Common myeloid progenitor, CD34-positive (primary cell): ENCODE data around the gene IMPDH2.
A peak's percentile ranks its signal among the peaks of the same experiment; 100 is the strongest.

Experiments
- CTCF ChIA-PET: fragments of 350-600 bp; sonication (Branson Sonifier 250); formaldehyde crosslinking; loops from one replicate; lab custom pipeline; 2021; ENCODE audit warnings: antibody characterized with exemption; lab: Charles Lee
- POLR2A ChIA-PET: fragments of 350-600 bp; sonication (Branson Sonifier 250); formaldehyde crosslinking; loops from one replicate; lab custom pipeline; 2021; ENCODE audit warnings: antibody characterized with exemption; lab: Charles Lee
- DNase-seq, 3 donors: peaks; one replicate each; pipeline versions ENCODE4 v3.0.0 to v3.0.0-alpha.2; 2013
- H3K27ac ChIP-seq, 2 experiments: 1 replicate in 1 of 2; 2 replicates in 1 of 2; pipeline ENCODE4 v1.7.0; 2013; ENCODE audit warnings: inconsistent platforms in 2 of 2, low read length in 2 of 2, mild to moderate bottlenecking in 2 of 2, low read depth in 1 of 2, moderate library complexity in 1 of 2; ENCODE audit not compliant: severe bottlenecking in 2 of 2, insufficient read depth in 1 of 2, poor library complexity in 1 of 2
- H3K27me3 ChIP-seq, 5 experiments: replicated peaks in 2 of 5; 1 replicate in 3 of 5; 2 replicates in 2 of 5; pipeline versions ENCODE4 v1.6.1 to v1.7.0; 2013; ENCODE audit warnings: low read length in 4 of 5, mild to moderate bottlenecking in 2 of 5, moderate library complexity in 2 of 5, inconsistent platforms in 1 of 5; ENCODE audit not compliant: insufficient read depth in 5 of 5, control insufficient read depth in 4 of 5
- H3K36me3 ChIP-seq, 4 experiments: 1 replicate in 2 of 4; 2 replicates in 2 of 4; pipeline versions ENCODE4 v1.6.1 to v1.7.0; 2013; ENCODE audit warnings: low read length in 3 of 4, control low read depth in 1 of 4, mild to moderate bottlenecking in 1 of 4; ENCODE audit not compliant: control insufficient read depth in 4 of 4, insufficient read depth in 4 of 4
- H3K4me1 ChIP-seq, 4 experiments: 1 replicate in 3 of 4; 2 replicates in 1 of 4; pipeline versions ENCODE4 v1.6.1 to v1.7.1; 2013; ENCODE audit warnings: low read length in 3 of 4, mild to moderate bottlenecking in 3 of 4, control low read depth in 1 of 4, inconsistent platforms in 1 of 4, moderate library complexity in 1 of 4; ENCODE audit not compliant: control insufficient read depth in 4 of 4, insufficient read depth in 4 of 4; ENCODE audit errors: control extremely low read depth in 1 of 4
- H3K4me3 ChIP-seq, 7 experiments: 1 replicate in 4 of 7; 2 replicates in 3 of 7; pipeline versions ENCODE4 v1.5.1 to v1.7.0; 2013; ENCODE audit warnings: mild to moderate bottlenecking in 7 of 7, low read length in 6 of 7, moderate library complexity in 6 of 7, inconsistent platforms in 2 of 7, low read depth in 2 of 7, control low read depth in 1 of 7; ENCODE audit not compliant: insufficient read depth in 4 of 7, control insufficient read depth in 1 of 7; ENCODE audit errors: extremely low read depth in 1 of 7
- H3K9me3 ChIP-seq, 5 experiments: 1 replicate in 4 of 5; 2 replicates in 1 of 5; pipeline versions ENCODE4 v1.6.1 to v1.7.1; 2013; ENCODE audit warnings: low read length in 4 of 5, mild to moderate bottlenecking in 2 of 5, inconsistent platforms in 1 of 5, low read depth in 1 of 5, moderate library complexity in 1 of 5; ENCODE audit not compliant: control insufficient read depth in 4 of 5, insufficient read depth in 2 of 5; ENCODE audit errors: control extremely low read depth in 1 of 5
- WGBS: methylation state at CpG from one replicate; pipeline ENCODE4 v1.1.5; 2013; ENCODE audit not compliant: insufficient coverage; 5-methylcytosine and 5-hydroxymethylcytosine counted together

IMPDH2 gene

GRCh38 chr3:48989126-48989795 is 39.9 kb downstream of the IMPDH2 start:
- WGBS = 5% methylated on average over 20 of the region's 21 CpGs
- Histone ChIP-seq H3K9me3 (no peaks in the 10 kb centered on the region), H3K4me1 (peaks cover 0 to 47% (median 35%) of the 10 kb centered on the region in 4 experiments), H3K4me3 (peak overlapping the region; percentile 59 to 95 (median 87)), H3K36me3 (peaks cover 0 to 22% (median 16%) of the 10 kb centered on the region in 4 experiments), H3K27me3 (no peaks in the 10 kb centered on the region), H3K27ac (peak overlapping the region; percentile 80 to 86)
- POLR2A ChIA-PET = interaction anchor here (0.5 to 7.2 kb wide), 11 partner anchors 11 to 400 kb away, joined by 3 to 69 read pairs (median 4); partner anchors contain the start of genes ARIH2, DALRD3, IMPDH2 and NDUFAF3
- DNase-seq = peak in 1 of 3 donors; percentile 19
- CTCF ChIA-PET = interaction anchor here (1.0 to 16.2 kb wide), 10 partner anchors 14 to 461 kb away, joined by 3 to 386 read pairs (median 6); partner anchors contain the start of genes DALRD3, NDUFAF3, QRICH1 and WDR6

- WGBS = 86% methylated on average over 4 of the region's 7 CpGs
- peak in 2 of 3 donors; percentile 30 to 61 for DNase-seq
- Histone ChIP-seq H3K27ac (no peak overlapping the region), H3K9me3 (no peaks in the 10 kb centered on the region), H3K27me3 (no peaks in the 10 kb centered on the region), H3K4me1 (peaks cover 0 to 30% (median 16%) of the 10 kb centered on the region in 4 experiments), H3K4me3 (no peak overlapping the region), H3K36me3 (peaks cover 7 to 52% (median 33%) of the 10 kb centered on the region in 4 experiments)
- ChIA-PET POLR2A (interaction anchor here (1.3 kb wide), 3 partner anchors 27 to 36 kb away, joined by 3 to 6 read pairs (median 3); partner anchors contain the start of gene NDUFAF3), CTCF (interaction anchor here (0.9 to 16.2 kb wide), 6 partner anchors 21 to 114 kb away, joined by 3 to 386 read pairs (median 4); partner anchors contain the start of genes DALRD3, IMPDH2, NDUFAF3 and WDR6)
Measured at GRCh38 chr3:48985831-48986376, 43.3 kb downstream of the IMPDH2 start.

- DNase-seq = no peak
- Histone ChIP-seq H3K4me1 (peaks cover 0 to 21% (median 9%) of the 10 kb centered on the region in 4 experiments), H3K9me3 (no peaks in the 10 kb centered on the region), H3K27ac (peak overlapping the region in 1 of 2 experiments; percentile 34), H3K4me3 (no peak overlapping the region), H3K36me3 (peaks cover 11 to 63% (median 40%) of the 10 kb centered on the region in 4 experiments), H3K27me3 (no peaks in the 10 kb centered on the region)
- ChIA-PET CTCF (interaction anchor here (0.9 to 16.2 kb wide), 5 partner anchors 10 to 115 kb away, joined by 3 to 386 read pairs (median 5); partner anchors contain the start of genes DALRD3 and WDR6), POLR2A (no interaction called here)
Measured at GRCh38 chr3:48984663-48985062, 44.5 kb downstream of the IMPDH2 start.

- no peak for DNase-seq
- CTCF ChIA-PET = interaction anchor here (1.5 to 16.2 kb wide), 2 partner anchors 25 to 26 kb away, joined by 3 to 386 read pairs; partner anchors contain the start of genes DALRD3 and WDR6
- Histone ChIP-seq H3K27me3 (no peaks in the 10 kb centered on the region), H3K9me3 (no peaks in the 10 kb centered on the region), H3K27ac (no peak overlapping the region), H3K4me1 (peaks cover 0 to 12% (median under 1%) of the 10 kb centered on the region in 4 experiments), H3K4me3 (no peak overlapping the region), H3K36me3 (peaks cover 15 to 72% (median 49%) of the 10 kb centered on the region in 4 experiments)
- 92% methylated on average over 2 of the region's 4 CpGs for WGBS
- POLR2A ChIA-PET = no interaction called here
Measured at GRCh38 chr3:48983096-48983495, 46.1 kb downstream of the IMPDH2 start.

- 93% methylated on average over 4 of the region's 5 CpGs for WGBS
- ChIA-PET CTCF (interaction anchor here (1.1 to 1.5 kb wide), 3 partner anchors 8 to 31 kb away, joined by 3 to 4 read pairs (median 3); no protein-coding TSS in a partner anchor), POLR2A (no interaction called here)
- Histone ChIP-seq H3K4me1 (peaks cover 0 to 12% (median 0%) of the 10 kb centered on the region in 4 experiments), H3K36me3 (peaks cover 17 to 76% (median 53%) of the 10 kb centered on the region in 4 experiments), H3K9me3 (no peaks in the 10 kb centered on the region), H3K27me3 (no peaks in the 10 kb centered on the region), H3K4me3 (no peak overlapping the region), H3K27ac (no peak overlapping the region)
- DNase-seq = no peak
Measured at GRCh38 chr3:48982686-48983085, 46.5 kb downstream of the IMPDH2 start.

- Histone ChIP-seq H3K27me3 (no peaks in the 10 kb centered on the region), H3K36me3 (peaks cover 17 to 81% (median 58%) of the 10 kb centered on the region in 4 experiments), H3K4me3 (no peak overlapping the region), H3K4me1 (peaks cover 0 to 12% (median 0%) of the 10 kb centered on the region in 4 experiments), H3K27ac (no peak overlapping the region), H3K9me3 (no peaks in the 10 kb centered on the region)
- CTCF ChIA-PET = interaction anchor here (1.1 to 1.5 kb wide), 5 partner anchors 9 to 32 kb away, joined by 3 to 4 read pairs (median 3); partner anchors contain the start of gene WDR6
- POLR2A ChIA-PET = interaction anchor here (0.5 kb wide), 1 partner anchor 836 kb away, joined by 5 read pairs; no protein-coding TSS in a partner anchor
- no peak for DNase-seq
Measured at GRCh38 chr3:48982016-48982415, 47.2 kb downstream of the IMPDH2 start.
